Sigmoid colon (tissue), 4 donors: Measurements from ENCODE around the gene SYK.

ENCODE experiments used
- CTCF ChIP-seq, 4 experiments: fragments of 450-650 bp in 3 of 4; fragments of 200-600 bp in 1 of 4; IDR thresholded peaks; one replicate each; pipeline ENCODE4 v1.5.1; 2016 to 2019; ENCODE audit warnings: antibody characterized with exemption in 4 of 4, mild to moderate bottlenecking in 3 of 4, moderate library complexity in 2 of 4
- EP300 ChIP-seq, 4 donors: sonication (generic); formaldehyde crosslinking; IDR thresholded peaks; one replicate each; pipeline ENCODE4 v1.6.1; 2017; ENCODE audit warnings: antibody characterized with exemption in 4 of 4
- POLR2A ChIP-seq, 2 donors: fragments of 450-650 bp; IDR thresholded peaks; one replicate each; pipeline ENCODE4 v1.6.1; 2016; ENCODE audit warnings: antibody characterized with exemption in 2 of 2, mild to moderate bottlenecking in 2 of 2, moderate library complexity in 2 of 2
- POLR2AphosphoS5 ChIP-seq, 4 donors: sonication (generic); formaldehyde crosslinking; IDR thresholded peaks; one replicate each; pipeline ENCODE4 v1.6.1; 2017; ENCODE audit warnings: antibody characterized with exemption in 4 of 4

- no peak for TF ChIP-seq POLR2A (IDR thresholded peaks at IDR 0.05)
- no peak for TF ChIP-seq CTCF (IDR thresholded peaks at IDR 0.05)
- TF ChIP-seq EP300 (IDR thresholded peaks at IDR 0.05): no peak
- TF ChIP-seq POLR2AphosphoS5 (IDR thresholded peaks at IDR 0.05): no peak
These were observed 58.8 kb downstream of the SYK start for GRCh38 chr9:90860382-90860781.
